NT2/D1 (cell line): ENCODE measurements around the gene ASB14.

Experiments
- SUZ12 ChIP-seq: IDR thresholded peaks from 2 replicates; pipeline ENCODE4 v1.6.1; 2011; ENCODE audit not compliant: insufficient read length, insufficient read depth; ENCODE audit errors: extremely low read depth
- YY1 ChIP-seq: IDR thresholded peaks from 2 replicates; pipeline ENCODE4 v1.6.1; 2011; ENCODE audit not compliant: insufficient read length, insufficient read depth
- ZNF274 ChIP-seq: IDR thresholded peaks from 2 replicates; pipeline ENCODE4 v1.6.1; 2011; ENCODE audit warnings: mild to moderate bottlenecking, low read depth, low read length

DNA sequence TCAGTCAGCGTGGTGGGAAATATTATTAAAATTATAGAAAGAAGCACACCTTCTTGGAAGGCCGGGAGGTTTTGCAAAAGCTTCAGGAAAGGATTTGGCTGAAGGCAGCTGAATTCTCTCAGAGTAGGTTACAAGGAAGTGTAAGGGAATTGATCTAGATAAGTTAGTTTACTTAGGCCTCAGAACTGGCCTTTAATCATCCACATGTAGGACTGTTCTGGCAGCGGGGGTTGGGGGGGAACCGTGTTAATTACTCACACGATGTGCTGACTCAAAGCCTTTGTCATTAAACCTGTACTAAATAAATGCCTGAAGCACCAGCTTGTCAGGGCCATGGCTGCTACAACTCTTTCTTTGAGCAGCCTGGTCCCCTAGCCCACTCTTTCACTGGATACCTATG, 12.8 kb downstream of the ASB14 start:
- TF ChIP-seq ZNF274 (no peak), SUZ12 (no peak), YY1 (no peak)
